Bladder microvascular endothelial cell (primary cell): Measurements from ENCODE around the gene GLYATL2. TPM values are rescaled to one million over a fixed set of nuclear protein-coding genes. Genes with fewer than 3 reads are reported as not detected.

Experiments
- total RNA-seq: library from RNA; depleted of rRNA; stranded (reverse); fragments of >200 nt; gene quantifications from 2 replicates; pipeline ENCODE4 v1.2.3, GENCODE V29; 2014

Gene GLYATL2
- total RNA-seq: 0.31 TPM in 1 of 2 replicates, not detected in the other

GRCh38 chr11:58844361-58845005 is at the start of gene GLYATL2:
GLYATL2 (minus strand) TSS chr11:58844704; CDS start chr11:58839612, 5,092 bp downstream.

Other genes with a start within 250 kb of the GLYATL2 start
- 0.97 and 2.7 TPM in 2 replicates for gene CNTF, start 222.0 kb downstream of the GLYATL2 start, total RNA-seq
- gene GLYAT, start 112.8 kb downstream of the GLYATL2 start, total RNA-seq: not detected in 2 replicates
- not detected in 2 replicates for gene GLYATL1, start 94.8 kb upstream of the GLYATL2 start, total RNA-seq
- not detected in 2 replicates for gene GLYATL1B, start 241.6 kb upstream of the GLYATL2 start, total RNA-seq